VCaP (cell line): ENCODE results near the gene AKAP13.
"Not testable (repeated sequence)": the region's sequence is repeated elsewhere in the genome, so short reads cannot be mapped to it uniquely, and the experiment has no call there.

Source experiments
- H3K27ac ChIP-seq: fragments of 450-650 bp; 2 replicates; pipeline ENCODE4 v1.5.1; 2017
- TF ChIP-seq, protein P1 (sequence below): fragments of 450-650 bp; conservative IDR thresholded peaks from 2 replicates; pipeline ENCODE4 v1.5.1; 2017; ENCODE audit warnings: mild to moderate bottlenecking, moderate library complexity

The AKAP13 gene

DNA sequence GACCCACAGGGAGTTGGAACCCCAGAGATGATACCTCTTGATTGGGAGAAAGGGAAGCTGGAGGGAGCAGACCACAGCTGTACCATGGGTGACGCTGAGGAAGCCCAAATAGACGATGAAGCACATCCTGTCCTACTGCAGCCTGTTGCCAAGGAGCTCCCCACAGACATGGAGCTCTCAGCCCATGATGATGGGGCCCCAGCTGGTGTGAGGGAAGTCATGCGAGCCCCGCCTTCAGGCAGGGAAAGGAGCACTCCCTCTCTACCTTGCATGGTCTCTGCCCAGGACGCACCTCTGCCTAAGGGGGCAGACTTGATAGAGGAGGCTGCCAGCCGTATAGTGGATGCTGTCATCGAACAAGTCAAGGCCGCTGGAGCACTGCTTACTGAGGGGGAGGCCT lies 201.1 kb downstream of the AKAP13 start:
- TF ChIP-seq, protein P1, sequence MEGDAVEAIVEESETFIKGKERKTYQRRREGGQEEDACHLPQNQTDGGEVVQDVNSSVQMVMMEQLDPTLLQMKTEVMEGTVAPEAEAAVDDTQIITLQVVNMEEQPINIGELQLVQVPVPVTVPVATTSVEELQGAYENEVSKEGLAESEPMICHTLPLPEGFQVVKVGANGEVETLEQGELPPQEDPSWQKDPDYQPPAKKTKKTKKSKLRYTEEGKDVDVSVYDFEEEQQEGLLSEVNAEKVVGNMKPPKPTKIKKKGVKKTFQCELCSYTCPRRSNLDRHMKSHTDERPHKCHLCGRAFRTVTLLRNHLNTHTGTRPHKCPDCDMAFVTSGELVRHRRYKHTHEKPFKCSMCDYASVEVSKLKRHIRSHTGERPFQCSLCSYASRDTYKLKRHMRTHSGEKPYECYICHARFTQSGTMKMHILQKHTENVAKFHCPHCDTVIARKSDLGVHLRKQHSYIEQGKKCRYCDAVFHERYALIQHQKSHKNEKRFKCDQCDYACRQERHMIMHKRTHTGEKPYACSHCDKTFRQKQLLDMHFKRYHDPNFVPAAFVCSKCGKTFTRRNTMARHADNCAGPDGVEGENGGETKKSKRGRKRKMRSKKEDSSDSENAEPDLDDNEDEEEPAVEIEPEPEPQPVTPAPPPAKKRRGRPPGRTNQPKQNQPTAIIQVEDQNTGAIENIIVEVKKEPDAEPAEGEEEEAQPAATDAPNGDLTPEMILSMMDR = no peak
- no peak overlapping the region for H3K27ac ChIP-seq

DNA sequence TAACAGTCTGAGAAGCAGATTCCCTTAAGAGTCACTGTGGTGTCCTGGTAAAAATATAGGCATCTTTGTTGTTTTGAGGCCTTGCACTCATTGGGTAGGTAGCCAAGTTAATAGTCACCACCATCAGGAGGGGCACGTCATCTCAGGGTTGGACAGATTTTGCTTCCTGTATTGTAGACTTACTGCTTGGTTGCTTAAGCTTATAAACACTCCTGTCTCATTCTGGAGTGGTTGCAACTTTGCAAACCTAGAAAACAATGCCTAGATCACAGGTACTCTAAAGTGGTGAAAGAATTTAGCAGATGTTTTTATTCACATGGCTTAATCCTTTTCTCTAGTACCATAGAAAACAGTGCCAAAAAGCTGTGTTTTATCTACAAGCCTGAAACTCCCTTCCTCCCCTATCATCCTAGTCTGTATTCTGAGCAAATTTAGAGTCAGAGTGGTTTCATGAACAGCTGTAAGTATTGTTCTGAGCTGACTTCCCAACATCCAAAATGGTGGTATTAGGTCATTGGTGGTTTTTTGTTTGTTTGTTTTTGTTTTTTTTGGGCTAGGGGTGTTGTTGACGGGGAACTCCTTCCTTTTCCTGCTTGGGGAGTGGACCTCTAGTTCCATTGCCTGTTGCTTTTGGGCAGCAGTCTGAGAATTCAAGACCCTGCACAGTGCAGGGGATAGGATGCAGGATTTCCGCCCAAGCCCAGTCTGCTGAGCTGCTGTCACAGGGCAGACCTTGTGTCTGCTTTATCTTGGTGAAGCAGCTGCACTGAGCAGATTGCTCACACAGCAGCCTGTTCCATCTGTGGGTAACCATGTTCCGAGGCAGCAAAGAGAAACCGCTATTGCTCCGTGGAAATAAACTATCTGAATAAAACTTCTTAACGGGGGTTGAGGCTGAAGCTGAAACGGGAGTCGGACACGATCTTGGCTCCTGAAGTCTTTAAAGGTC lies 202.0 kb downstream of the AKAP13 start:
- H3K27ac ChIP-seq = no peak overlapping the region

DNA sequence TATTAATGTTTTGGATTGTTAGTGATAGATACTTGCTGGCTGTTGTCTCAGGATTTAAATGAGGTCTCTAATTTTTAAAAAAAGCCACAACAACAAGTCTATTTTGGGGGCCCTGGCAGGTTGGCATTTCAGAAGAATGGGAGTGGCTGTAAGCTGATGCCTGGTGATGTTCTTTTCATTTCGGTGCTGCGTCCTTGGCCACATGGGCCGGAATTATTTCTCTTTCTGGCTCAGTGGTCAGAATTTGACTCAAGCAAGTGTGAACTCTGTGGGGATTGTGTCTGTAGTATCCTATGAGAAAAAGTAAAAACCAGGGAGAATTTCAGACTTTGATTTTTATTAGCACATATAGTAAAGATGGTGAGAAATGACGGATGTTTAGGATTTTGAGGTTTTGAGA lies 203.0 kb downstream of the AKAP13 start:
- H3K27ac ChIP-seq = no peak overlapping the region

More for the DNA sequence above, 202.0 kb downstream of the AKAP13 start:
- TF ChIP-seq, protein P1 = no peak

GRCh38 chr15:85583923-85584390 lies 203.6 kb downstream of the AKAP13 start:
- no peak overlapping the region for H3K27ac ChIP-seq
- TF ChIP-seq, protein P1 = no peak

More for the DNA sequence above, 203.0 kb downstream of the AKAP13 start:
- TF ChIP-seq, protein P1 = no peak

- TF ChIP-seq, protein P1 = no peak
- no peak overlapping the region for H3K27ac ChIP-seq
Measured at GRCh38 chr15:85584872-85585271, 204.5 kb downstream of the AKAP13 start.

DNA sequence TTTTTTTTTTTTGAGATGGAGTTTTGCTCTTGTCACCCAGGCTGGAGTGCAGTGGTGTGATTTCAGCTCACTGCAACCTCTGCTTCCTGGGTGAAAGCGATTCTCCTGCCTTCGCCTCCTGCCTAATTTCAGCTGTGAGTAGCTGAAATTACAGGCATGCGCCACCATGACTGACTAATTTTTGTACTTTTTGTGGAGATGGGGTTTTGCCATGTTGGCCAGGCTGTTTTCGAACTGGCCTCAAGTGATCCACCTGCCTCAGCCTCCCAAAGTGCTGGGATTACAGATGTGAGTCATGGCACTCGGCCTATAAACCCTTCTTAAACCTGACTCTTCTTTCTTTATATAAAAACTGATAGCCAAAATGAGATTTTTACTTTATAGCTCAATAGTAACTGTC lies 205.8 kb downstream of the AKAP13 start:
- H3K27ac ChIP-seq = not testable (repeated sequence)

DNA sequence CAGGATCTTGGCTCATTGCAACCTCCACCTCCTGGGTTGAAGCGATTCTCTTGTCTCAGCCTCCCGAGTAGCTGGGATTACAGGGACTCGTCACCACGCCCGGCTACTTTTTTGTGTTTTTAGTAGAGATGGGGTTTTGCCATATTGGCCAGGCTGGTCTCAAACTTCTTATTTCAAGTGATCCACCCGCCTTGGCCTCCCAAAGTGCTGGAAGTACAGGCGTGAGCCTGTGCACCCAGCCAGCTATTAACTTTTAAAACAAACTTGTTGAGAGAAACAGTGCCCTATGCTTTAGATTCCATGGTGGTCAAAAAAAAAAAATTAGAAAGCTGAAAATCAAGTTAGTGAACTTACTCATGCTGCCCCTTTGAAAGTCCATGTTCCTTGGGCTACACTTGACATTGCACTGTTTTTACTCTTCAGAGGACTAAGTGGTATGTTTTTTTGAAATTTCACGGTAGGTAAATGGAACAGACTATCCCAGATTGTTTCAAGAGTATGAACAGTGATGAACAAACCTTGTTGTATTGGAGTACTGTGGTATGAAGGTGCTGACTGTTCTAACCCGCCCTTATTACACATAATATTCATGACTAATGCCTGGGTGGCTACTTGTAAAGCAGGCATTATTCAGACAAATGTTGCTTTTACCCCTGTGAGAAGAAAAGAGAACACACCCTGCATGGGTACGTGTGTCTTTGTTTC lies 207.5 kb downstream of the AKAP13 start:
- no peak overlapping the region for H3K27ac ChIP-seq
- TF ChIP-seq, protein P1 = no peak

GRCh38 chr15:85588677-85589076 lies 208.3 kb downstream of the AKAP13 start:
- H3K27ac ChIP-seq = no peak overlapping the region

More at GRCh38 chr15:85588677-85589076, 208.3 kb downstream of the AKAP13 start:
- TF ChIP-seq, protein P1 = no peak
